ENCODE results near the gene APP.

DNA sequence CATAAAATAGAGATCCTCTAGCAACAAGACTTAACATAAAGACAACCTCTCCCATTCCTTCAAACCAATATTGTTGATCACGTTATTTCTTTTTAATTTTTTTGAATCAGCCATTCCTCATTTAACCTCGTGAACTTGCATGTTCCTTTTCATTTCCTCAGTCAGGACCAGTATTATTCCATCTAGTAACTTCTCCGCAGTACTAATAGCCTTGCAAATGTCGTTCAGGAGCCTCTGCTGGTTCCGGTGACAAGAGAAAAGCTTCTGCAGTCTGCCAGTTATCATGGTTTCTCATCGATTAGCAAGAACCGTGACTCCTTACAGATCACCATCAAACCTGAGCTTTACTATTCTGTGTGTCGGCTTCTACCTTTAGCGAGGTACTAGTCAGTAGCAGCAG lies 3.0 kb downstream of the APP start:
- TF ChIP-seq POLR2A (IDR thresholded peaks at IDR 0.05; ENCODE audit: low read depth, low read length) (no peak), CREB1 (IDR thresholded peaks at IDR 0.05; ENCODE audit: low read depth) (no peak), YY1 (IDR thresholded peaks at IDR 0.05; ENCODE audit: low read depth, low read length) (no peak), EGR1 (IDR thresholded peaks at IDR 0.05; ENCODE audit: borderline replicate concordance in 1 of 2, low read depth in 2 of 2, low read length in 2 of 2) (no peak), EZH2 (IDR thresholded peaks at IDR 0.05; ENCODE audit: borderline replicate concordance, control insufficient read depth, low read depth, low read length) (no peak), RB1 (IDR thresholded peaks at IDR 0.05; ENCODE audit: borderline replicate concordance) (no peak), ZNF24 (IDR thresholded peaks at IDR 0.05) (no peak), SIN3A (IDR thresholded peaks at IDR 0.05; ENCODE audit: low read depth, low read length) (no peak), POLR2AphosphoS5 (IDR thresholded peaks at IDR 0.05; ENCODE audit: low read length) (no peak)
- TF ChIP-seq, protein P1, sequence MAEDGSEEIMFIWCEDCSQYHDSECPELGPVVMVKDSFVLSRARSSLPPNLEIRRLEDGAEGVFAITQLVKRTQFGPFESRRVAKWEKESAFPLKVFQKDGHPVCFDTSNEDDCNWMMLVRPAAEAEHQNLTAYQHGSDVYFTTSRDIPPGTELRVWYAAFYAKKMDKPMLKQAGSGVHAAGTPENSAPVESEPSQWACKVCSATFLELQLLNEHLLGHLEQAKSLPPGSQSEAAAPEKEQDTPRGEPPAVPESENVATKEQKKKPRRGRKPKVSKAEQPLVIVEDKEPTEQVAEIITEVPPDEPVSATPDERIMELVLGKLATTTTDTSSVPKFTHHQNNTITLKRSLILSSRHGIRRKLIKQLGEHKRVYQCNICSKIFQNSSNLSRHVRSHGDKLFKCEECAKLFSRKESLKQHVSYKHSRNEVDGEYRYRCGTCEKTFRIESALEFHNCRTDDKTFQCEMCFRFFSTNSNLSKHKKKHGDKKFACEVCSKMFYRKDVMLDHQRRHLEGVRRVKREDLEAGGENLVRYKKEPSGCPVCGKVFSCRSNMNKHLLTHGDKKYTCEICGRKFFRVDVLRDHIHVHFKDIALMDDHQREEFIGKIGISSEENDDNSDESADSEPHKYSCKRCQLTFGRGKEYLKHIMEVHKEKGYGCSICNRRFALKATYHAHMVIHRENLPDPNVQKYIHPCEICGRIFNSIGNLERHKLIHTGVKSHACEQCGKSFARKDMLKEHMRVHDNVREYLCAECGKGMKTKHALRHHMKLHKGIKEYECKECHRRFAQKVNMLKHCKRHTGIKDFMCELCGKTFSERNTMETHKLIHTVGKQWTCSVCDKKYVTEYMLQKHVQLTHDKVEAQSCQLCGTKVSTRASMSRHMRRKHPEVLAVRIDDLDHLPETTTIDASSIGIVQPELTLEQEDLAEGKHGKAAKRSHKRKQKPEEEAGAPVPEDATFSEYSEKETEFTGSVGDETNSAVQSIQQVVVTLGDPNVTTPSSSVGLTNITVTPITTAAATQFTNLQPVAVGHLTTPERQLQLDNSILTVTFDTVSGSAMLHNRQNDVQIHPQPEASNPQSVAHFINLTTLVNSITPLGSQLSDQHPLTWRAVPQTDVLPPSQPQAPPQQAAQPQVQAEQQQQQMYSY (CRISPR knock-in tag; IDR thresholded peaks at IDR 0.05), result no peak
- TF ChIP-seq, protein P2, sequence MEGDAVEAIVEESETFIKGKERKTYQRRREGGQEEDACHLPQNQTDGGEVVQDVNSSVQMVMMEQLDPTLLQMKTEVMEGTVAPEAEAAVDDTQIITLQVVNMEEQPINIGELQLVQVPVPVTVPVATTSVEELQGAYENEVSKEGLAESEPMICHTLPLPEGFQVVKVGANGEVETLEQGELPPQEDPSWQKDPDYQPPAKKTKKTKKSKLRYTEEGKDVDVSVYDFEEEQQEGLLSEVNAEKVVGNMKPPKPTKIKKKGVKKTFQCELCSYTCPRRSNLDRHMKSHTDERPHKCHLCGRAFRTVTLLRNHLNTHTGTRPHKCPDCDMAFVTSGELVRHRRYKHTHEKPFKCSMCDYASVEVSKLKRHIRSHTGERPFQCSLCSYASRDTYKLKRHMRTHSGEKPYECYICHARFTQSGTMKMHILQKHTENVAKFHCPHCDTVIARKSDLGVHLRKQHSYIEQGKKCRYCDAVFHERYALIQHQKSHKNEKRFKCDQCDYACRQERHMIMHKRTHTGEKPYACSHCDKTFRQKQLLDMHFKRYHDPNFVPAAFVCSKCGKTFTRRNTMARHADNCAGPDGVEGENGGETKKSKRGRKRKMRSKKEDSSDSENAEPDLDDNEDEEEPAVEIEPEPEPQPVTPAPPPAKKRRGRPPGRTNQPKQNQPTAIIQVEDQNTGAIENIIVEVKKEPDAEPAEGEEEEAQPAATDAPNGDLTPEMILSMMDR (IDR thresholded peaks at IDR 0.05 in 2 of 3, conservative IDR thresholded peaks at IDR 0.05 in 1 of 3; ENCODE audit: control insufficient read depth in 2 of 3, extremely low read depth in 1 of 3, insufficient read depth in 1 of 3, low read depth in 3 of 3, low read length in 3 of 3), result no peak
- TF ChIP-seq, protein P3, sequence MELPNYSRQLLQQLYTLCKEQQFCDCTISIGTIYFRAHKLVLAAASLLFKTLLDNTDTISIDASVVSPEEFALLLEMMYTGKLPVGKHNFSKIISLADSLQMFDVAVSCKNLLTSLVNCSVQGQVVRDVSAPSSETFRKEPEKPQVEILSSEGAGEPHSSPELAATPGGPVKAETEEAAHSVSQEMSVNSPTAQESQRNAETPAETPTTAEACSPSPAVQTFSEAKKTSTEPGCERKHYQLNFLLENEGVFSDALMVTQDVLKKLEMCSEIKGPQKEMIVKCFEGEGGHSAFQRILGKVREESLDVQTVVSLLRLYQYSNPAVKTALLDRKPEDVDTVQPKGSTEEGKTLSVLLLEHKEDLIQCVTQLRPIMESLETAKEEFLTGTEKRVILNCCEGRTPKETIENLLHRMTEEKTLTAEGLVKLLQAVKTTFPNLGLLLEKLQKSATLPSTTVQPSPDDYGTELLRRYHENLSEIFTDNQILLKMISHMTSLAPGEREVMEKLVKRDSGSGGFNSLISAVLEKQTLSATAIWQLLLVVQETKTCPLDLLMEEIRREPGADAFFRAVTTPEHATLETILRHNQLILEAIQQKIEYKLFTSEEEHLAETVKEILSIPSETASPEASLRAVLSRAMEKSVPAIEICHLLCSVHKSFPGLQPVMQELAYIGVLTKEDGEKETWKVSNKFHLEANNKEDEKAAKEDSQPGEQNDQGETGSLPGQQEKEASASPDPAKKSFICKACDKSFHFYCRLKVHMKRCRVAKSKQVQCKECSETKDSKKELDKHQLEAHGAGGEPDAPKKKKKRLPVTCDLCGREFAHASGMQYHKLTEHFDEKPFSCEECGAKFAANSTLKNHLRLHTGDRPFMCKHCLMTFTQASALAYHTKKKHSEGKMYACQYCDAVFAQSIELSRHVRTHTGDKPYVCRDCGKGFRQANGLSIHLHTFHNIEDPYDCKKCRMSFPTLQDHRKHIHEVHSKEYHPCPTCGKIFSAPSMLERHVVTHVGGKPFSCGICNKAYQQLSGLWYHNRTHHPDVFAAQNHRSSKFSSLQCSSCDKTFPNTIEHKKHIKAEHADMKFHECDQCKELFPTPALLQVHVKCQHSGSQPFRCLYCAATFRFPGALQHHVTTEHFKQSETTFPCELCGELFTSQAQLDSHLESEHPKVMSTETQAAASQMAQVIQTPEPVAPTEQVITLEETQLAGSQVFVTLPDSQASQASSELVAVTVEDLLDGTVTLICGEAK (IDR thresholded peaks at IDR 0.05; ENCODE audit: borderline replicate concordance), result no peak

All from GM12878 (cell line).